GM18909 (cell line): Measurements from ENCODE around the gene ADAMTSL2.

ENCODE experiments used
- ATAC-seq: cut with Tn5 transposase; IDR thresholded peaks from one replicate; pipeline ENCODE4 v1.9.1; 2021; ENCODE audit warnings: mild to moderate bottlenecking; ENCODE audit not compliant: unreplicated experiment, poor library complexity

Gene ADAMTSL2

GRCh38 chr9:133614678-133615077, 80.2 kb downstream of the ADAMTSL2 start:
- no peak for ATAC-seq

GRCh38 chr9:133615186-133615585, 80.7 kb downstream of the ADAMTSL2 start:
- no peak for ATAC-seq

GRCh38 chr9:133615606-133616188, 81.2 kb downstream of the ADAMTSL2 start:
- no peak for ATAC-seq

GRCh38 chr9:133616643-133617405, 82.3 kb downstream of the ADAMTSL2 start:
- ATAC-seq, result no peak

GRCh38 chr9:133618726-133619125, 84.2 kb downstream of the ADAMTSL2 start:
- ATAC-seq, result no peak

- ATAC-seq, result no peak
Observed at GRCh38 chr9:133619791-133620190, 85.3 kb downstream of the ADAMTSL2 start.

GRCh38 chr9:133621725-133622267, 87.3 kb downstream of the ADAMTSL2 start:
- ATAC-seq, result no peak

GRCh38 chr9:133622555-133622954, 88.1 kb downstream of the ADAMTSL2 start:
- ATAC-seq, result no peak
